ENCODE measurements around the gene CREB1.

CREB1 gene

DNA sequence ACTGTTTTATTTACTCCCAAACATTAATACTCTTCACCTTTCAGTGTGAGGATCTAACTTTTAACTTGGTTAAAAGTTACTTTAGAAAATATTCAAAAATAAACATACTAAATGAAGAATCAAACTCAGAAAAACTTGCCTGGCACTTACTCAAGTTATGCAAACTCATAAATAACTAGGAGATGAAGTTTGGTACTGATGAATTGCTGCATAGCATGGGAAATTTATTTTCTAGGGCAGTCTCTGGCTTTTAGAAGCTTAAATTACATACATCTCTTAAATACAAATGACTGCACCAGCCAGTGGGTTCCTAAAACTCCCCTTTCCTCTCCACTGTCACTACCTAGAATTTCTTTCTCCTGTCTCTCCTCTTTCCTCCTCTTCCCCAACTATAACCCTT is 46.7 kb upstream of the CREB1 start:
- DNase-seq (ENCODE audit: low spot score) (no peak), ATAC-seq (ENCODE audit: low read depth) (no peak)
- Histone ChIP-seq H3K36me3 (ENCODE audit: low read depth) (0 out of 2 replicates have a peak, but pooled peaks cover 3% of the 10 kb centered on the region), H3K27me3 (ENCODE audit: insufficient read depth, poor library complexity, severe bottlenecking) (no peaks in the 10 kb centered on the region), H3K27ac (ENCODE audit: poor library complexity, severe bottlenecking) (no peak overlapping the region), H3K9me3 (ENCODE audit: severe bottlenecking) (no peaks in the 10 kb centered on the region), H3K4me3 (ENCODE audit: severe bottlenecking) (no peak overlapping the region), H3K4me1 (ENCODE audit: insufficient read depth, poor library complexity, severe bottlenecking) (peaks cover 16% of the 10 kb centered on the region)
- TF ChIP-seq CTCF (IDR thresholded peaks at IDR 0.05; ENCODE audit: poor library complexity, severe bottlenecking), result no peak

DNA sequence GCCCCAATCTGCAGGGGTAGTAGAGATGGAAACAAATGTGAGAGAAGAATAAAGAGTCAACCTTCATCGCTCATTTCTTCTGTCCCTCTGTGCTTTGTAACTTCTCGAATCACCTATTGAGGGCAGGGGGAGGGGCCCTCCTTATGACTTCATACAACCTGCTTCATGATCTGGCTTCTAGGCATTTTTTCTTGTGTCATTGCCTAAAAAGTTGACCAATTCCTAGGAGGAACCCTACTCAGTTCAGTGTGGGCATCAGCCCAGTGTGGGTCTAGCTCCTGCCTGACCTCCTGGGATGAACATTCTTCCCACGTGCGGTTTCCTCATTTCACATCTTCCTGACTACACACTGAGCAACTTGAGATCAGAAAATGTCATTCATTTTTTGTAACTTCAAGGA is 46.3 kb upstream of the CREB1 start:
- H3K27me3 ChIP-seq (ENCODE audit: insufficient read depth, poor library complexity, severe bottlenecking), result no peaks in the 10 kb centered on the region
- H3K9me3 ChIP-seq (ENCODE audit: severe bottlenecking), result no peaks in the 10 kb centered on the region
- H3K36me3 ChIP-seq (ENCODE audit: low read depth), result 0 out of 2 replicates have a peak, but pooled peaks cover 3% of the 10 kb centered on the region
- H3K4me3 ChIP-seq (ENCODE audit: severe bottlenecking), result no peak overlapping the region
- TF ChIP-seq CTCF (IDR thresholded peaks at IDR 0.05; ENCODE audit: poor library complexity, severe bottlenecking), result no peak
- ATAC-seq (ENCODE audit: low read depth) (no peak), DNase-seq (ENCODE audit: low spot score) (no peak)
- H3K4me1 ChIP-seq (ENCODE audit: insufficient read depth, poor library complexity, severe bottlenecking), result peaks cover 20% of the 10 kb centered on the region
- H3K27ac ChIP-seq (ENCODE audit: poor library complexity, severe bottlenecking), result no peak overlapping the region

DNA sequence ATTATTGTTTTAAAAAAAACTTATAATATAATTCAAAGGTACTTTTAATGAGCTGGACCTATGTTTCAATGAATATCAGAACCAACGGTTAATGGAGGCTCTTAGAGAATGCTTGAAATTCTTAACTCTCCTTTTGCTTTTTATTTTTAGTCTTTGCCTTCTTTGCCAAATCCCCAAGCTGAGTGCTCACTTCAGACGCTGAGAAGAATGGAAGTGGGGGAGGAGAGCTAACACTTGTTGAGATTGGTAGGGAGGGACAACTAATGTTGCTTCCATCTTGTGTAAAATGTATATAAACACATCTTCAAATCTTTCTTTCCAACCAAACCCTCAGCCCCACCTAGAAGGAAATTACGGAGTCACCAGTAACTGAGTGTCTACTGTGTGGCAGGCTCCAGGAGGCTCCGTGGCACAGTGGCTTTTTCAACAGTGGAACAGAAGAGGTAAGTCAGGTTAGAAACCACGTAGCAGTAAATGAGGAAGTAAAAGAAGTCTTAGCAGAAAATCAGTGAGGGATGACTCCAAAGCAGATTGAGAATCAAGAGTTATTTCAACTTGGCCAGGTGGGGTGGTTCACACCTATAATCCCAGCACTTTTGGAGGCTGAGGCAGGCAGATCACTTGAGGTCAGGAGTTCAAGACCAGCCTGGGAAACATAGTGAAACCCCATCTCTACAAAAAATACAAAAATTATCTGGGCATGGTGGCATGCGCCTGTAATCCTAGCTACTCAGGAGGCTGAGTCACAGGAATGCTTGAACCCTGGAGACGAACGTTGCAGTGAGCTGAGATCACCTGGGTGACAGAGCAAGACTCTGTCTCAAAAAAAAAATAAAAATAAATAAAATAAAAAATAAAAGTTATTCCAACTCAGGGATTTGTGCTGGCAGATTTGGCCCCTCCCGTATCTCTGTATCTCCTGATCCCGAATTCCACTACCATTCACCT is 45.0 kb upstream of the CREB1 start:
- no peak for ATAC-seq (ENCODE audit: low read depth)
- no peak for DNase-seq (ENCODE audit: low spot score)
- Histone ChIP-seq H3K27ac (ENCODE audit: poor library complexity, severe bottlenecking) (no peak overlapping the region), H3K9me3 (ENCODE audit: severe bottlenecking) (no peaks in the 10 kb centered on the region), H3K36me3 (ENCODE audit: low read depth) (0 out of 2 replicates have a peak, but pooled peaks cover 3% of the 10 kb centered on the region), H3K4me3 (ENCODE audit: severe bottlenecking) (no peak overlapping the region), H3K4me1 (ENCODE audit: insufficient read depth, poor library complexity, severe bottlenecking) (peaks cover 24% of the 10 kb centered on the region), H3K27me3 (ENCODE audit: insufficient read depth, poor library complexity, severe bottlenecking) (no peaks in the 10 kb centered on the region)
- TF ChIP-seq CTCF (IDR thresholded peaks at IDR 0.05; ENCODE audit: poor library complexity, severe bottlenecking), result no peak

- Histone ChIP-seq H3K9me3 (ENCODE audit: severe bottlenecking) (no peaks in the 10 kb centered on the region), H3K36me3 (ENCODE audit: low read depth) (no peaks in the 10 kb centered on the region), H3K27me3 (ENCODE audit: insufficient read depth, poor library complexity, severe bottlenecking) (no peaks in the 10 kb centered on the region), H3K4me3 (ENCODE audit: severe bottlenecking) (no peak overlapping the region), H3K27ac (ENCODE audit: poor library complexity, severe bottlenecking) (peak overlapping the region; percentile 55), H3K4me1 (ENCODE audit: insufficient read depth, poor library complexity, severe bottlenecking) (peaks cover 21% of the 10 kb centered on the region)
- peak; percentile 69 for TF ChIP-seq CTCF (IDR thresholded peaks at IDR 0.05; ENCODE audit: poor library complexity, severe bottlenecking)
- peak; percentile 97 for ATAC-seq (ENCODE audit: low read depth)
- no peak for DNase-seq (ENCODE audit: low spot score)
Measured at GRCh38 chr2:207487650-207488311, 42.0 kb upstream of the CREB1 start.

Data from RWPE2 (cell line).